ENCODE results near the gene CD160.
"Not testable (repeated sequence)": the region's sequence is repeated elsewhere in the genome, so short reads cannot be mapped to it uniquely, and the experiment has no call there.

CD160 gene

GRCh38 chr1:145760395-145760949 is 41.2 kb downstream of the CD160 start:
- not testable (repeated sequence) for DNase-seq

DNA sequence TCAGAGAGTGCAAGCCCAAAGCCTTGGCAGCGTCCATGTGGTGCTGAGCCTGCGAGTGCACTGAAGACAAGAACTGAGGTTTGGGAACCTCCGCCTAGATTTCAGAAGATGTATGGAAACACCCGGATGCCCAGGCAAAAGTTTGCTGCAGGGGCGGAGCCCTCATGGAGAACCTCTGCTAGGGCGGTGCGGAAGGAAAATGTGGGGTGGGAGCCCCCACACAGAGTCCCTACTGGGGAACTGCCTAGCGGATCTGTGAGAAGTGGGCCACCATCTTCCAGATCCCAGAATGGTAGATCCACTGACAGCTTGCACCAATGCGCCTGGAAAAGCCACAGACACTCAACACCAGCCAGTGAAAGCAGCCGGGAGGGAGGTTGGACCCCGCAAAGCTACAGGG is 42.2 kb downstream of the CD160 start:
- not testable (repeated sequence) for DNase-seq

- not testable (repeated sequence) for DNase-seq
These were observed 42.7 kb downstream of the CD160 start for GRCh38 chr1:145762001-145762400.

GRCh38 chr1:145764231-145764940 is 45.1 kb downstream of the CD160 start:
- not testable (repeated sequence) for DNase-seq

GRCh38 chr1:145765127-145765526 is 45.8 kb downstream of the CD160 start:
- not testable (repeated sequence) for DNase-seq

DNA sequence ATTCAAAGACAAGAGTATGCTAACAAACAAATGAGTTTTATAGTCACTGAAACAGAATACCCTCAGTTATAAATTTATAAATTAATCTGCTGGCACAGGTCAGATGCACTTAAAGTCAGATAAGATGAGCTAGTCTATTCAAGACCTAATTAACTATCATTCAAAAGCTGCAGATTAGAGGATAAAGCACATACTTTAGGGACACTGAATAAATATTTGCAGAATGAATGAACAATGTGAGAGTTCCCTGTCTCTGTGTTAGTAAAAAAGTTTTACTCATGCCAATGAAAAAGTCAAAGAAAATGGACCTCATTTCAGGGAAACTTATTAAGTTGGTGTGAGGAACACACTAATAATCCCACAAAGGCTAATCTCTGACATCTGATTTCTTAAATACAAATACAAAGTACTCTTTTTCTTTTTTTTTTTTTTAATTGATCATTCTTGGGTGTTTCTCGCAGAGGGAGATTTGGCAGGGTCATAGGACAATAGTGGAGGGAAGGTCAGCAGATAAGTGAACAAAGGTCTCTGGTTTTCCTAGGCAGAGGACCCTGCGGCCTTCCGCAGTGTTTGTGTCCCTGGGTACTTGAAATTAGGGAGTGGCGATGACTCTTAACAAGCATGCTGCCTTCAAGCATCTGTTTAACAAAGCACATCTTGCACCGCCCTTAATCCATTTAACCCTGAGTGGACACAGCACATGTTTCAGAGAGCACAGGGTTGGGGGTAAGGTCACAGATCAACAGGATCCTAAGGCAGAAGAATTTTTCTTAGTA is 46.5 kb downstream of the CD160 start:
- DNase-seq: not testable (repeated sequence)

GRCh38 chr1:145766926-145767325 is 47.6 kb downstream of the CD160 start:
- not testable (repeated sequence) for DNase-seq

DNA sequence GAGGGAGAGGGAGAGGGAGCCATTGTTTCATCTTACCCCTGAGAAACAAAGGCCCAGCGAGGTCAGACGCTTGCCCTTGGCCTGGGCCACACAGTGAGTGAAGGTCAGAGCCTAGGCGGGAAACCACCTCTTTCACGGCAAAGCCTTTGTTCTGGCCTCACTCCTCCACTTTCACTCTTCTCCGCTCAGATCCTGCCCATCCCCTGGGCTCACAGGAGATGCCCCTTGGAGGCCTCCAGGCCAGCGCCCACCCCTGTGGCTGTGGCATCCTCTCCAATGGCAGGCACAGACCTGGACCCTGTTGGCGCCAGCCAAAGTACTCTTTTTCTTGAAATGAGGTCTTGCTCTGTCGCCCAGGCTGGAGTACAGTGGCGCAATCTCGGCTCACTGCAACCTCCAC is 48.7 kb downstream of the CD160 start:
- DNase-seq: not testable (repeated sequence)

GRCh38 chr1:145771056-145771455 is 51.8 kb downstream of the CD160 start:
- DNase-seq: no peak

DNA sequence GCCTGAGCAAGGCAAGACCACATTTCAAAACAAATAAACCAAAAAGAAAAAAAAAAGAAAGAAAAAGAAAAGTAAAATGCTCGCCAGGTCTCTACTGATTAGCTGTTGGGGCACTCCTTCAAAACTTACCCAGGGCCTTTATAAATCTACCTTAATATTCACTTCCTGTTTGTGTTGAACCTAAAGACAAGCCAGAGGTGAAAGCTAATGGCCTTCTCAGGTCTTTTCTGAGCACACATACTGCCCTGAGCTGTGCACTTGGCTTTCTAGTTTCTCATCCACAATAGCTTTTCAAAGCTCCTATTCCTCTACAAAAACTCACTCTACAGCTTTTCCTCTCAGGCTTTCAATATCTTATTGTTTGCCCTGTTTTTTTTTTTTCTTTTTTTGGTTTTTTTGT is 54.1 kb downstream of the CD160 start:
- DNase-seq: no peak

DNA sequence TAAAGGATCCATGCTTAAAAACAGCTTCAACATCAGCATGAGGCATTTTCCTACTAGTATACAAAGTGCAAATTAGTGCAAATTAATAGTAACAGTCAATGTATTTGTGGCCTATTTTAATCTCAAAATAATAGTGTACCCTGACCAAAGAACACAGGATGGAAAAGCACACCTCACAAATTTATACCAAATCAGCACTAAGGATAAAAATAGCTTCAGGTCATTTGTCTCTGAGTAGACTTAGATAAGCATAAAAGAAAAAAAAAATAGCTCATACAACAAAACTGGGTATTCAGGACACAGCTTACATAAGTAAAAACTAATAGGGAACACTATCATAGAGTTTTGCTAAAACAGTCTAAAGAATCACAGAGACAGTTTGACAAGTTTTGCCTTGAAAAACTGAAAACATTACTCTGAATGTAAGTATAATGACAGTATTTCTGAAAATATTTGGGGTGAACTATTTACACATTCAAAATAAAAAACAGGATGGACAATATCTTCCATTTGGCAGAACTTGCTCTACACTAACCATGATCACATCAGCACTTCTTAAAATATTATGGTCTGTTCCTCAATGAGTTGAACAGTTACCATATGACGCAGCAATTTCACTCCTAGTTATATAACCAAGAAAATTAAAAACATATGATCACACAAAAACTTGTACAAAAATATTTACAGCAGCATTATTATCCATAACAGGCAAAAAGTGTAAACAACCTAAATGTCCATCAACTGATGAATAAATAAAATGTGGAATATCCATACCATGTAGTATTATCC is 58.3 kb downstream of the CD160 start:
- DNase-seq: no peak

DNA sequence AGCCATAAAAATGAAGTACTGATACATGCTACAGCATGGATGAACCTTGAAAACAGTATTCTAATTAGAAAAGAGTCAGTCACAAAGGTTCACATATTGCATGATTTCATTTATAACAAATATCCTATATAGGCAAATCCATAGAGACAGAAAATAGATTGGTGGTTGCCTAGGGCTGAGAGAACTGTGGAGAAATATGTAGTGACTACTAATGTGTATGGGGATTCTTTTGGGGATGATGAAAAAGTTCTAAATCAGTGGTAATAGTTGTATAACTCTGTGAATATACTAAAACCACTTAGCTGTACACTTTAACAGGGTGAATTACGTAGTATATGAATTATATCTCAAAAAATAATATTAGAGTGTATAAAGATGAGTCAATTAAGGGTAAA is 58.8 kb downstream of the CD160 start:
- no peak for DNase-seq

DNA sequence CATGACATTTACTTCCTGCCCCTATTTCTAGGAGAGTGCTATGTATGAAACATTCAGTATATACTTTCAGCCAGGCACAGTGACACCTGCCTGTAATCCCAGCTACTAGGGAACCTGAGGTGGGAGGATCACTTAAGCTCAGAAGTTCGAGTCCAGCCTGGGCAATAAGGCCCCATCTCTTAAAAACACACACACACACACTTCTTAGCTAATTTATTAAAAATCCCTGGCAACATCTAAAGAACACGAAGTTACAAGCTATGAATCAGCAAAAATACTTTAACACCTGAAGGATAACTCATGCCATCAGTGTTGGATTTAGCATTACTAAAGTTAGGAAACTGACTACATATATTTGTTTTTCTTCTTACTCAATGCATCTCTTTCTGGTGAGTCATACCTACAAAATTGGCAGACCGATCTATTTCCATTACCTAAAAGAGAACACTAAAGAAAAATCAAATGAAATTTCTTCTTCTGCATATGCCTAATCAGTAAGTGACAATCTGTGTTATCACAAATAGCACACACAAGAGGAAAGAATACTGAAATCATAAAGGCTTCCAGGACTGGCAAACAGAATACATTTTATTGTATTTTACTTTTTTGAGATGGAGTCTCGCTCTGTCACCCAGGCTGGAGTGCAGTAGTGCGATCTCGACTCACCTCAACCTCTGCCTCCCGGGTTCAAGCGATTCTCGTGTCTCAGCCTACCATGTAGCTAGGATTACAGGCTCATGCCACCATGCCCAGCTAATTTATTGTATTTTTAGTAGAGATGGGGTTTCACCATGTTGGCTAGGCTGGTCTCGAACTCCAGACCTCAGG is 63.2 kb downstream of the CD160 start:
- DNase-seq: no peak

DNA sequence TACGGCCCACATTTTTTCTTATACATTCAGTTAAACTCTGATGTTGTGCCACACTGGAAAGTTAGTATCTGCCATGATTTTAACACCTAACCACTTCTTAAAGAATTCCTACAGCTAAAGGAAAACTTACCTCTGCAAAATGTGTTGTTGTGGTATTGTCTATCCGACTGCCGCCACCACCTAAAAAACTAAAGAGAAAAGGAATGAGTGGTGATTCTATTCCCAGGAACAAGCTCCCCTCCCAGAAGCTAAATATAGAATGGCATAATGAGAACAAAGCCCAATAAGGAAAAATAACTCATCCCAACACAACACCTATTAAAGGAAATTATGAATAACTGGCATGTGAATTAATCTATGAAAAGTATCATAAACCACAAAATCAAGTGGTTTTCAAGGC is 65.1 kb downstream of the CD160 start:
- DNase-seq: no peak

- no peak for DNase-seq
These were observed 66.2 kb downstream of the CD160 start for GRCh38 chr1:145785547-145785946.

GRCh38 chr1:145786271-145786670 is 67.0 kb downstream of the CD160 start:
- no peak for DNase-seq

GRCh38 chr1:145788580-145788979 is 69.3 kb downstream of the CD160 start:
- no peak for DNase-seq
